Naive thymus-derived CD8-positive, alpha-beta T cell (primary cell): ENCODE data around the gene EOMES. TPM values are rescaled to one million over a fixed set of nuclear protein-coding genes. Genes with fewer than 3 reads are reported as not detected.
"Not testable (repeated sequence)": the region's sequence is repeated elsewhere in the genome, so short reads cannot be mapped to it uniquely, and the experiment has no call there.

Source experiments
- ATAC-seq, 2 donors: fragments of 150-1000 bp; cut with Tn5 transposase in 1 of 2; sonication (Bioruptor Pico), chemical (Tn5 transposase) in 1 of 2; 1 replicate in 1 of 2; 2 replicates in 1 of 2; pipeline ENCODE4 v1.10.0; 2021; ENCODE audit warnings: mild to moderate bottlenecking in 2 of 2, moderate library complexity in 2 of 2
- POLR2A ChIA-PET: fragments of 350-600 bp; sonication (Branson Sonifier 250); formaldehyde crosslinking; loops from one replicate; lab custom pipeline; 2021; ENCODE audit warnings: antibody characterized with exemption; lab: Charles Lee
- DNase-seq, 10 donors: peaks; one replicate each; pipeline versions ENCODE4 v3.0.0 to v3.0.0-alpha.2; 2020 to 2022
- H3K27ac Mint-ChIP-seq, 10 donors: one replicate each; pipeline ENCODE4 v1.8.0; 2020 to 2022; ENCODE audit warnings: mild to moderate bottlenecking in 10 of 10, mixed read lengths in 10 of 10, moderate library complexity in 4 of 10, inconsistent platforms in 1 of 10
- H3K27me3 Mint-ChIP-seq, 5 donors: one replicate each; pipeline ENCODE4 v1.8.0; 2021 to 2022; ENCODE audit warnings: mixed read lengths in 5 of 5
- H3K36me3 Mint-ChIP-seq, 3 donors: one replicate each; pipeline ENCODE4 v1.8.0; 2020 to 2022; ENCODE audit warnings: mixed read lengths in 3 of 3, mild to moderate bottlenecking in 2 of 3, inconsistent platforms in 1 of 3
- H3K4me1 Mint-ChIP-seq, 4 donors: one replicate each; pipeline ENCODE4 v1.8.0; 2021 to 2022; ENCODE audit warnings: mixed read lengths in 4 of 4
- H3K4me3 Mint-ChIP-seq, 10 donors: one replicate each; pipeline ENCODE4 v1.8.0; 2020 to 2022; ENCODE audit warnings: mild to moderate bottlenecking in 10 of 10, mixed read lengths in 10 of 10, moderate library complexity in 6 of 10, inconsistent platforms in 1 of 10
- H3K9me3 Mint-ChIP-seq, 9 donors: one replicate each; pipeline ENCODE4 v1.8.0; 2020 to 2022; ENCODE audit warnings: mixed read lengths in 9 of 9, mild to moderate bottlenecking in 3 of 9, inconsistent platforms in 1 of 9, moderate library complexity in 1 of 9
- polyA plus RNA-seq, 3 donors: library from polyadenylated mRNA; unstranded; fragments of 300-500 nt; fragmentation: Illumina TruSeq; gene quantifications; one replicate each; pipeline ENCODE4 v1.2.3, GENCODE V29; 2021
- total RNA-seq, 8 experiments: library from RNA in 2 of 8; stranded (reverse) in 2 of 8; gene quantifications; one replicate each; pipeline ENCODE4 v1.2.3 and lab custom pipeline; 2021 to 2026

EOMES gene
- total RNA-seq (1 to 10 TPM; 4.6 to 6.1 TPM), polyA plus RNA-seq (100 to 1,000 TPM in 1 of 3 donors, 1 to 10 TPM in 2; 6.2 to 103 (median 8.4) TPM), total RNA-seq (lab: John Stamatoyannopoulos, UW) (2.9 to 9.5 (median 4.1) reads per million in 6 experiments)

DNA sequence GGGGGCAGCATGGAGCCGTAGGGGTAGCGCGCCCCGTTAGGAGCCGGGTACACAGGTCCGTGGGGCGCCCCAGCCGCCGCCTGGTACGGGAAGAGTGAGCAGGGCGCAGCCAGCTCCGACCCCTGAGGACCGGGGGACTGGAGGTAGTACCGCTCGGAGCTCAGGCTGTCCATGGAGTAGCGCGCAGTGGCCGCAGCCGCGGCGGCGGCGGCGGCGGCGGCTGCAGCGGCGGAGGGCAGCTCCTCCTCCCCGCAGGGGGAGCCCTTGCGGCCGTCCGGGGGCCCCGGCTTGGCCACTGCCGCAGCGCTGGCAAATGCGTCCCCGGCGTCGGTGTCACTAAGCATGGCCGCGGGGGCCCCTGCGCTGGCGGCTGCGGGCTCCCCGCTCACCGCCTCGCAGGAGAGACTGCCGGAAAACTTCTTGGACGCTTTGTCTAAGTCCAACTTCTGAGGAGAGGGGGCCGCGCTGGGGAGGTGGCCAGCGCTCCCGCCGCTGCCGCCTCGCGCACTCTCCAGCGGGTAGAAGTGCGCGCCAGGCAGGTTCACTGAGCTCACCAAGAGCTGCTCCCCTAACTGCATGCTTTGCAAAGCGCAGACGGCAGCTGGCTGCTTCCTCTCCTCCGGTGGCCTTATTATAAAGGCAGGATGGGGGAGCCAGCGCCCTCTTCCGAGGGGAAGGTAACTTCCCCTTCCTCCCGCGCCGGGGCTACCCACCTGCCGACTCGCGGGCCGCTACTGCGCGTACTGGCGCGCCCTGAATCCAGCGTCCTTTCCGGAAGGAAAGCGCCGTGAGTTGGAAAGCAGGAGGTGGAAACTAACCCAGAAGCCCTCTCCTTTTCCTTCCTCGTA lies at the start of gene EOMES:
TSS of gene EOMES (minus strand) at position 607 of the 848 bp plus-strand sequence. CDS start at position 578, 29 bp downstream.
- H3K36me3 Mint-ChIP-seq, result peaks cover 0 to 18% (median 11%) of the 10 kb centered on the region in 3 donors
- H3K27me3 Mint-ChIP-seq, result peaks cover 26 to 50% (median 45%) of the 10 kb centered on the region in 5 donors
- POLR2A ChIA-PET, result interaction anchor here (0.6 to 3.1 kb wide), 23 partner anchors 10 to 1419 kb away, joined by 3 to 14 read pairs (median 4); partner anchors contain the start of gene SLC4A7
- DNase-seq (peak; percentile 63 to 90 (median 76)), ATAC-seq (peak; percentile 77 to 81)
- peak within 1 kb of the TSS; percentile 85 to 98 (median 90) for H3K4me3 Mint-ChIP-seq
- H3K9me3 Mint-ChIP-seq, result no peaks in the 10 kb centered on the region
- H3K4me1 Mint-ChIP-seq, result peaks cover 10 to 45% (median 37%) of the 10 kb centered on the region in 4 donors
- peak within 1 kb of the TSS in 7 of 10 donors; percentile 44 to 88 (median 71) for H3K27ac Mint-ChIP-seq

DNA sequence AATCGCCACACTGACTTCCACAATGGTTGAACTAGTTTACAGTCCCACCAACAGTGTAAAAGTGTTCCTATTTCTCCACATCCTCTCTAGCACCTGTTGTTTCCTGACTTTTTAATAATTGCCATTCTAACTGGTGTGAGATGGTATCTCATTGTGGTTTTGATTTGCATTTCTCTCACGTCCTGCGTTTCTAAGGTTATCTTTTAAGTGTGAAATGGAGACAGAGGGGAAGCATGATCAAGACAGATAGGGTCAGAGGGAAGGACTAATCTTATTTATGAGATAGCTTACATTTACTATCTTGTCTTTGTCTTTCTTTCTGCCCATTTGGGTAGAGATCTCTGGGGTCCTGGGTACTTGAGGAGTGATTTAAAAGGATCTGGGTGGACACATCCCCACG lies 48.3 kb upstream of the EOMES start:
- POLR2A ChIA-PET, H3K27me3 Mint-ChIP-seq, H3K9me3 Mint-ChIP-seq, ATAC-seq, H3K4me3 Mint-ChIP-seq, DNase-seq, H3K36me3 Mint-ChIP-seq: not testable (repeated sequence)
- Mint-ChIP-seq H3K4me1 (peaks cover 7 to 21% (median 10%) of the 10 kb centered on the region in 4 donors), H3K27ac (peak overlapping the region in 2 of 10 donors; percentile 39 to 56)

DNA sequence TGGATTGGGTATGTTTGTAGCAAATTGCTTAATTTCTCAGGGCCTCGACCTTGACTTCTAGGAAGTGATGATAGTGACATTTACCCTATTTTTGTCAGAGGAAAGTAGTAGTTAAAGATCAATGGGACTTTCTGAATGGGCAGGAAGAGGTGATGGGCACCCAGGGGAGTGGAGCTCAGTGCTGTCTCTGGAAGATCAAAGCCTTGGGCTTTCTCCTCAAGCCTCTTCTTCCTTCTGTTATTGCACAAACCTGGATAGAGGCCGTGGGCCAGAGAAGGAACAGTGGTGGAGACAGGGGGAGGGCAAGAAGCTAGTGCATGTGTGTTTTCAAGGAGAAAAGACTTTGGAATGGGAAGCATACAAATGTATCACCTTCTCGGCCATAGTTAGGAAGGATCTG lies 44.9 kb upstream of the EOMES start:
- no peaks in the 10 kb centered on the region for H3K36me3 Mint-ChIP-seq
- DNase-seq (no peak), ATAC-seq (no peak)
- H3K27me3 Mint-ChIP-seq, result no peaks in the 10 kb centered on the region
- POLR2A ChIA-PET, result interaction anchor here (1.3 kb wide), 1 partner anchor 10 kb away, joined by 3 read pairs; no protein-coding TSS in a partner anchor
- H3K4me1 Mint-ChIP-seq, result peaks cover 7 to 21% (median 11%) of the 10 kb centered on the region in 4 donors
- H3K27ac Mint-ChIP-seq, result no peak overlapping the region
- no peaks in the 10 kb centered on the region for H3K9me3 Mint-ChIP-seq
- no peak overlapping the region for H3K4me3 Mint-ChIP-seq

DNA sequence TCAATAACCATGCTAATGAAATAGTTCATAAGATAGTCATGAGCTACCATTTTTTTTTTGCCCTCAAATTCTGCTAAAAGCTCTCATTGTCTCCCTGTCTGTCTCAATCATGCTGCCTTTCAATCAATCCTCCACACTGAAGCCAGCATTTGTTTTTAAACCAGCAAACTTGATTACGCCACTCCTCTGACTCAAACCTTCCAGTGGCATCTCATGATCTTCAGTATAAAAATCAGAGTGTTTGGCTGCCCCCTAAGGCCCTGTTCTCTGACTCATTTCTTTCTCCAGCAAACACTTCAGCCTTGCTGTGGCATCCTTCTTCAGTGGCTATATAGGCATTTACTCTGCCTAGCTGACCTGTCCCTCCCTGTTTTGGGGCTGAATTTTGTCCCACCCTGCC lies 36.0 kb upstream of the EOMES start:
- ATAC-seq, result no peak
- peaks cover 1 to 2% (median 2%) of the 10 kb centered on the region in 4 donors for H3K4me1 Mint-ChIP-seq
- peak overlapping the region in 2 of 10 donors; percentile 6 to 10 for H3K27ac Mint-ChIP-seq
- H3K36me3 Mint-ChIP-seq, result peaks cover 0 to 2% (median 0%) of the 10 kb centered on the region in 3 donors
- H3K9me3 Mint-ChIP-seq, result peaks cover 0 to 1% (median 0%) of the 10 kb centered on the region in 9 donors
- POLR2A ChIA-PET, result interaction anchor here (1.2 kb wide), 1 partner anchor 14 kb away, joined by 6 read pairs; no protein-coding TSS in a partner anchor
- no peak overlapping the region for H3K4me3 Mint-ChIP-seq
- no peak for DNase-seq
- no peaks in the 10 kb centered on the region for H3K27me3 Mint-ChIP-seq

DNA sequence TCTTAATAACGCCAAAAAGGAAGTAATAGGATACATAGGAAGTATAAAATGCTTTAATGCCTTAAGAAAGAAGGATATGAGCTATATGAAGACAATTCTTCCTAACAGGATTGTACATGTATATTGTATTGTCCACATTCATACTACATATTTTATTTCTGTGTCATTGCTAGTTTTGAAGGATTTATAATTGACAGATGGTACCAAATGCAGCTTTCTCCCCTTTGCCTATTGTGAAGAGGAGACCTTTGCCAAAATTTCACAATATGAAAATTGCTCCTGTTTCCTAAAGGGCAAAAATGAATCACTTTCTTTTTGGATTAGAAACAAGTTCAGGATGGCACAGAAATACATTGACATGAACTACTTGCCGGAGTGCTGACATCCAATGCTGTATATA lies 34.8 kb upstream of the EOMES start:
- Mint-ChIP-seq H3K9me3 (peaks cover 0 to 6% (median 0%) of the 10 kb centered on the region in 9 donors), H3K4me1 (peaks cover 0 to 8% (median 6%) of the 10 kb centered on the region in 4 donors)
- POLR2A ChIA-PET, result interaction anchor here (0.6 to 1.1 kb wide), 2 partner anchors 10 to 339 kb away, joined by 3 to 4 read pairs; no protein-coding TSS in a partner anchor

DNA sequence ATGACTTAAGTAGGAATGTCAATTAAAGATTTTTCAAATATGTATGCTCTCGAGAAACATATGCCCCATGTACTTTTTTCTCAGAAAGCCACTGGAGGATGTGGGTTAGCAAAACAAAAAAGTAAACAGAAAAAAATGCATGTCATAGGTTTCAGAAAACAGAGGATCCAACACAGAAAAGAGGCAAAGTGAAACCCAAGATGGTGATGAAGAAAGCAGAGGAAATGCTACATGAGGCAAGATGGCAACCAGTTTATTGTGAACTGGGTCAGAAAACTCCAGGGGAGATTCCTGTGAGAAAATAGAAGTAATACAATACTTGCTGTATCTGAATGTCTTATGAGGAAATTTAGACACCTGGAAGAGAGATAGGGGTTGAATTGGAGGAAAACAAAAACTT lies 30.8 kb upstream of the EOMES start:
- peaks cover 2 to 21% (median 15%) of the 10 kb centered on the region in 4 donors for H3K4me1 Mint-ChIP-seq
- H3K27ac Mint-ChIP-seq, result peak overlapping the region in 1 of 10 donors; percentile 47
- DNase-seq (no peak), ATAC-seq (no peak)
- H3K27me3 Mint-ChIP-seq, result no peaks in the 10 kb centered on the region
- POLR2A ChIA-PET, result no interaction called here
- H3K36me3 Mint-ChIP-seq, result peaks cover 0 to 10% (median 0%) of the 10 kb centered on the region in 3 donors
- H3K9me3 Mint-ChIP-seq, result peaks cover 0 to 10% (median 3%) of the 10 kb centered on the region in 9 donors
- no peak overlapping the region for H3K4me3 Mint-ChIP-seq

More for the DNA sequence above, 34.8 kb upstream of the EOMES start:
- DNase-seq, result no peak
- H3K4me3 Mint-ChIP-seq, result no peak overlapping the region
- no peak overlapping the region for H3K27ac Mint-ChIP-seq
- ATAC-seq, result no peak
- no peaks in the 10 kb centered on the region for H3K27me3 Mint-ChIP-seq
- peaks cover 0 to 6% (median 0%) of the 10 kb centered on the region in 3 donors for H3K36me3 Mint-ChIP-seq

DNA sequence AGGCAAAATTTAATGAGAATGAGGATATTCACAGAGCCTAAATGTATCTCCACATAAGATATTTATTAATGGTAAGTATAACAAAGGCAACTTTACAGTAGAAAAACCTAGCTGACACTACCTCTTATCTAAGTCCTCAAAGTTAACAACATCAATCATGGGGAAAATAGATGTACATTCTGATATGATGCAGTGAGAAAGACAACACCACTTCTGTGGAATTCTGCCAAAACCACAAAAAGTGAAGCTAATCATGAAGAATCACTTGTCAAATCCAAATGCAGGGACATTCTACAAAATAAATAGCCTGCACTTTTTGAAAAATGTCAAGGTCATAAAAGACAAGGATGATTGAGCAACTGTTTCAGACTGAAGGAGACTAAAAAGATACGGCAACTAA lies 27.5 kb upstream of the EOMES start:
- Mint-ChIP-seq H3K27ac (peak overlapping the region in 1 of 10 donors; percentile 13), H3K27me3 (no peaks in the 10 kb centered on the region), H3K36me3 (peaks cover 0 to 10% (median 0%) of the 10 kb centered on the region in 3 donors), H3K4me3 (no peak overlapping the region), H3K4me1 (peaks cover 2 to 21% (median 15%) of the 10 kb centered on the region in 4 donors), H3K9me3 (peaks cover 0 to 10% (median 3%) of the 10 kb centered on the region in 9 donors)
- no peak for ATAC-seq
- DNase-seq, result no peak
- POLR2A ChIA-PET, result no interaction called here

DNA sequence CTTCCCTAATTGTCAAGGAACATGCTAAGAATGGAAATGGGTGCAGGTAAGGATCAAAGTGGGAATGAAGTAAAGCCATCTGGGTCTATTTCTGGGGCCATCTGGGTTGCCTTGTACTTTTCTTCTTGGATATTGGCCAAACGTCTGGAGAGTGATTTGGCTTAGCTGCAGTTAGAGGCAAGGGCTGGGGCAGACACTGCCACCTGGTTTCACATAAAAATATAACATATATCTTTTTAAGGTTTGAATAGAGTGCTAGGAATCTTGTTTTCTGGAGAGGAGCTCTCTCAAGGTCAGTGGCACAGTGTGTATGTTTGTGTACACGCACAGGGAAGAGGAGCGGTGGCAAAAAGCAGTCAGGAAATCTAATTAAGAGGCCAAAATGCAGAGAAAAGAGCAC lies 24.7 kb upstream of the EOMES start:
- H3K4me3 Mint-ChIP-seq, result no peak overlapping the region
- no peak for ATAC-seq
- peaks cover 0 to 9% (median 4%) of the 10 kb centered on the region in 3 donors for H3K36me3 Mint-ChIP-seq
- DNase-seq, result no peak
- peaks cover 0 to 15% (median 5%) of the 10 kb centered on the region in 5 donors for H3K27me3 Mint-ChIP-seq
- no peak overlapping the region for H3K27ac Mint-ChIP-seq
- peaks cover 2 to 13% (median 8%) of the 10 kb centered on the region in 4 donors for H3K4me1 Mint-ChIP-seq
- H3K9me3 Mint-ChIP-seq, result peaks cover 0 to 21% (median 6%) of the 10 kb centered on the region in 9 donors
- POLR2A ChIA-PET, result no interaction called here

DNA sequence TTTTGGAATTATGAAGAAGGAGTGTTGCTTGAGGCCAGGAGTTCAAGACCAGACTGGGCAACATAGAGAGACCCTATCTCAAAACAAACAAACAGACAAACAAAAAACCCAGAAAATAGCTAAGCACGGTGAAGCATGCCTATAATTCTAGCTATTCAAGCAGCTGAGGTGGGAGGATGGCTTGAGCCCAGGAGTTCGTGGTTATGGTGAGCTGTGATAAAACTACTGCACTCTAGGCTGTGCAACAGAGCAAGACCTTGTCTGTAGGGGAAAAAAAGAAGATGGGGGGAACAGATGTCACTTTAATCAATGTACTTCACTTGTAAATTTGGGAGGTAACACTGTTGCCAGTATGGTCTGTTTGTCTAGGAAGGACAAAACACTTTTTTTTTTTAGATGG lies 18.7 kb upstream of the EOMES start:
- POLR2A ChIA-PET, result no interaction called here
- ATAC-seq (no peak), DNase-seq (no peak)
- Mint-ChIP-seq H3K36me3 (peaks cover 0 to 5% (median 4%) of the 10 kb centered on the region in 3 donors), H3K27me3 (peaks cover 0 to 15% (median 5%) of the 10 kb centered on the region in 5 donors), H3K27ac (peak overlapping the region in 1 of 10 donors; percentile 10), H3K9me3 (peaks cover 0 to 11% (median 4%) of the 10 kb centered on the region in 9 donors), H3K4me1 (no peaks in the 10 kb centered on the region), H3K4me3 (no peak overlapping the region)

DNA sequence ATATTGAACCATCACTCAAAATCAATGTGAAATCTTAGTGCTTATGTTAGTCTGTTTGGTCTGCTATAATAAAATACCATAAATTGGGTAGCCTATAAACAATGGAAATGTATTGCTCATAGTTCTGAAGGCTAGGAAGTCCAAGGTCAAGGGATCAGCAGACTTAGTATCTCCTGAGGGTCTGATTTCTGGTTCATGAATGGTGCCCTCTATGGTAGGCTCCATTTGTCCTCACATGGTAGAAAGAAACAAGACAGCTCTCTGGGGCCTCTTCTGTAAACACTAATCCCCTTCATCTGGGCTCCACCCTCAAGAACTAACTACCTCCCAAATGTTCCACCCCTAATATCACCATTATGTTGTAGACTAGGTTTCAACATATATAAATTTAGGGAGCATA lies 15.0 kb upstream of the EOMES start:
- Mint-ChIP-seq H3K27ac (no peak overlapping the region), H3K36me3 (no peaks in the 10 kb centered on the region), H3K4me3 (no peak overlapping the region), H3K27me3 (peaks cover 0 to 4% (median 0%) of the 10 kb centered on the region in 5 donors), H3K4me1 (no peaks in the 10 kb centered on the region), H3K9me3 (peaks cover 0 to 3% (median 0%) of the 10 kb centered on the region in 9 donors)
- DNase-seq, result no peak
- ATAC-seq, result no peak
- POLR2A ChIA-PET, result no interaction called here

DNA sequence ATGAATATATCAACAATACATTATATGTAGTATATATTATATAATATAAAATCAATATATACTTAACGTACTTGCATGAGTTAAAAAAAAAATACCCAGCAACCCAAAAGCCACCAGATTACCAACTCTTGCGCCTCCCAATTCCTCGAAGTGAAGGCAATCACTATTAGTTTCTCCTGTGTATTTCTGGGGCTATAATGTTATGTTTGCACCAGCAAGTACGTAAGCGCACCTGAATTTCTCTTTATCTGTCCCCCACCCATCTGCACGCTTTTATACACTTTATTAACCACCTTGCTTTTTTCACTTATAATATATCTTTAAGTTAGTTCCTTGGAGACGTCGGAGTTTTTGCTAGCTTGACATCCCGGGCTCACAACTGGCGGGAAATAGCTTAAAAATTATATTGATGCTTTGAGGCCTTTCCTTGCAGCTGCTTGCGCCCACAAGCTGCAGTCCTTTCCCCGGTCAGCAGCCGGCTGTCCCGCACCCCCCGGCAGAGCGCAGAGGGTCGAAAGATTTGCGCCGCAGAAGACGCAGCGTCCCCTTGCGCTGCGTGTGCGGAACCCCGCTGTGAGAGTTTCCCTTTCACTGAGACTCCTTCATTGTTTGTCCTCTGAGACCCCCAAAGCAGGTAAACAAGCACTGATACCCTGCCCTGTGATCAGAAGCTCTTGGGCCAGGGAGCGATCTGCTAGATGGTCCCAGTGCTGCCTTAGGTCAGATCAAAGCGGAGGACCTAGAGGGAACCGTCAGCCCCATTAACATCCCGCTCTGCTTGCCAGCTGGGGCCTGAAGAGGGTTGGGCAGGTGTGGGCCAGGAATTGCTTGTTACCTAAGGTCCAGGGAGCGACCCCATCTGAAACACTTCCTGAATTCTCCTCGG lies 8.9 kb upstream of the EOMES start:
- Mint-ChIP-seq H3K9me3 (peaks cover 0 to 3% (median 0%) of the 10 kb centered on the region in 9 donors), H3K4me3 (peak overlapping the region in 8 of 10 donors; percentile 22 to 77 (median 72)), H3K27ac (no peak overlapping the region), H3K27me3 (peaks cover 39 to 62% (median 53%) of the 10 kb centered on the region in 5 donors), H3K4me1 (peaks cover 28 to 46% (median 36%) of the 10 kb centered on the region in 4 donors), H3K36me3 (peaks cover 0 to 4% (median 0%) of the 10 kb centered on the region in 3 donors)
- no peak for ATAC-seq
- POLR2A ChIA-PET, result no interaction called here
- no peak for DNase-seq
